HepG2 (cell line): ENCODE measurements around the gene SAMD15. TPM values are rescaled to one million over a fixed set of nuclear protein-coding genes. Genes with fewer than 3 reads are reported as not detected.

Experiments used
- ASH2L ChIP-seq: fragments of 300-600, 200-600 bp; sonication (generic); IDR thresholded peaks from 2 replicates; pipeline ENCODE4 v1.7.0; 2017; ENCODE audit warnings: low read depth, mild to moderate bottlenecking, moderate library complexity, mixed read lengths, low read length; ENCODE audit not compliant: insufficient read length
- ATRX ChIP-seq: sonication (generic); formaldehyde crosslinking; IDR thresholded peaks from 2 replicates; pipeline ENCODE4 v1.4.0; 2020; ENCODE audit warnings: missing genetic modification reagents, borderline replicate concordance
- CAMTA2 ChIP-seq: sonication (generic); formaldehyde crosslinking; IDR thresholded peaks from 2 replicates; pipeline ENCODE4 v1.4.0; 2020; ENCODE audit warnings: mild to moderate bottlenecking, missing genetic modification reagents, borderline replicate concordance
- CCDC6 ChIP-seq: sonication (generic); formaldehyde crosslinking; IDR thresholded peaks from 2 replicates; pipeline ENCODE4 v1.8.1; 2022; ENCODE audit warnings: mild to moderate bottlenecking, missing genetic modification reagents, moderate library complexity
- DZIP1 ChIP-seq: sonication (generic); formaldehyde crosslinking; IDR thresholded peaks from 2 replicates; pipeline ENCODE4 v1.5.0; 2020; ENCODE audit warnings: mild to moderate bottlenecking, missing genetic modification reagents
- E2F2 ChIP-seq: sonication (generic); formaldehyde crosslinking; IDR thresholded peaks from 2 replicates; pipeline ENCODE4 v1.4.0; 2020; ENCODE audit warnings: missing genetic modification reagents, borderline replicate concordance
- FOXC1 ChIP-seq: sonication (generic); formaldehyde crosslinking; IDR thresholded peaks from 2 replicates; pipeline ENCODE4 v1.8.0; 2022; ENCODE audit warnings: mild to moderate bottlenecking, missing genetic modification reagents, borderline replicate concordance
- HNRNPLL ChIP-seq: fragments of 200-400 bp; formaldehyde crosslinking; IDR thresholded peaks from 2 replicates; pipeline ENCODE4 v1.6.1; 2017; ENCODE audit warnings: mild to moderate bottlenecking, low read depth, low read length; ENCODE audit not compliant: poor library complexity, severe bottlenecking
- KMT2B ChIP-seq: IDR thresholded peaks from 2 replicates; pipeline ENCODE4 v1.6.1; 2016; ENCODE audit warnings: missing genetic modification reagents, missing compliant biosample characterization
- MEIS2 ChIP-seq: sonication (generic); formaldehyde crosslinking; IDR thresholded peaks from 2 replicates; pipeline ENCODE4 v1.9.0; 2021; ENCODE audit warnings: mild to moderate bottlenecking, missing genetic modification reagents
- PAF1 ChIP-seq: IDR thresholded peaks from 2 replicates; pipeline ENCODE4 v1.6.1; 2016; ENCODE audit warnings: missing genetic modification reagents, missing compliant biosample characterization
- RBAK ChIP-seq: sonication (generic); formaldehyde crosslinking; IDR thresholded peaks from 2 replicates; pipeline ENCODE4 v1.5.1; 2020; ENCODE audit warnings: mild to moderate bottlenecking, missing genetic modification reagents
- SP140L ChIP-seq: sonication (generic); formaldehyde crosslinking; IDR thresholded peaks from 2 replicates; pipeline ENCODE4 v1.4.0; 2020; ENCODE audit warnings: missing genetic modification reagents, borderline replicate concordance
- TBL1XR1 ChIP-seq: fragments of 150-350 bp; IDR thresholded peaks from 2 replicates; pipeline ENCODE4 v1.6.1; 2014; ENCODE audit warnings: borderline replicate concordance, low read length; ENCODE audit not compliant: partially characterized antibody
- THYN1 ChIP-seq: sonication (generic); formaldehyde crosslinking; IDR thresholded peaks from 2 replicates; pipeline ENCODE4 v1.8.1; 2023; ENCODE audit warnings: low read depth, mild to moderate bottlenecking, moderate library complexity, missing genetic modification reagents, borderline replicate concordance
- TSC22D2 ChIP-seq: sonication (generic); formaldehyde crosslinking; IDR thresholded peaks from 2 replicates; pipeline ENCODE4 v1.5.1; 2020; ENCODE audit warnings: missing genetic modification reagents, mild to moderate bottlenecking, borderline replicate concordance
- YEATS2 ChIP-seq: sonication (generic); formaldehyde crosslinking; IDR thresholded peaks from 2 replicates; pipeline ENCODE4 v1.4.0; 2020; ENCODE audit warnings: missing genetic modification reagents, borderline replicate concordance
- ZBTB25 ChIP-seq: IDR thresholded peaks from 2 replicates; pipeline ENCODE4 v1.6.1; 2018; ENCODE audit warnings: missing genetic modification reagents
- ZEB1 ChIP-seq: IDR thresholded peaks from 2 replicates; pipeline ENCODE4 v1.6.1; 2012; ENCODE audit warnings: mild to moderate bottlenecking, low read depth, inconsistent platforms; ENCODE audit not compliant: insufficient replicate concordance
- ZFP90 ChIP-seq: sonication (generic); formaldehyde crosslinking; IDR thresholded peaks from 2 replicates; pipeline ENCODE4 v1.8.0; 2022; ENCODE audit warnings: missing genetic modification reagents, mild to moderate bottlenecking, inconsistent platforms, borderline replicate concordance
- ZFX ChIP-seq: sonication (generic); formaldehyde crosslinking; IDR thresholded peaks from 2 replicates; pipeline ENCODE4 v1.4.0; 2020; ENCODE audit warnings: mild to moderate bottlenecking, low read depth, missing genetic modification reagents, moderate library complexity
- ZNF280B ChIP-seq: sonication (generic); formaldehyde crosslinking; IDR thresholded peaks from 2 replicates; pipeline ENCODE4 v1.5.0; 2020; ENCODE audit warnings: missing genetic modification reagents, mild to moderate bottlenecking, borderline replicate concordance
- ZSCAN25 ChIP-seq: sonication (generic); formaldehyde crosslinking; IDR thresholded peaks from 2 replicates; pipeline ENCODE4 v1.8.0; 2022; ENCODE audit warnings: mild to moderate bottlenecking, missing genetic modification reagents
- polyA plus RNA-seq, 8 experiments: library from polyadenylated mRNA; depleted of rRNA in 3 of 8; stranded (reverse) in 7 of 8; unstranded in 1 of 8; fragments of >200 nt; fragmentation: Illumina TruSeq in 4 of 8; extraction: Trizol in 4 of 8; gene quantifications; 2 replicates each; pipeline versions ENCODE4 v1.2.1 to v1.2.3, GENCODE V29; 2011 to 2016; ENCODE audit warnings: low read depth in 4 of 8, missing spikeins in 1 of 8, mixed read lengths in 1 of 8; ENCODE audit not compliant: insufficient read depth in 1 of 8
- total RNA-seq, 5 experiments: library from RNA; depleted of rRNA; stranded (reverse); fragments of >200 nt; fragmentation: Illumina TruSeq; extraction: Trizol; gene quantifications; 2 replicates each; pipeline ENCODE4 v1.2.3, GENCODE V29; 2016; ENCODE audit warnings: low read depth in 1 of 5

SAMD15 gene
- total and polyA plus RNA-seq, 2 of the 13 experiments (the other 11 are each of a cell fraction or from before 2014, with no cell fraction given): 0.09 to 1.3 TPM

- peak; percentile 83 for TF ChIP-seq ZFX
- no peak for TF ChIP-seq THYN1 (CRISPR knock-in tag)
- no peak for TF ChIP-seq TBL1XR1
- no peak for TF ChIP-seq CCDC6 (CRISPR knock-in tag)
- TF ChIP-seq KMT2B (CRISPR knock-in tag): peak; percentile 73
- no peak for TF ChIP-seq FOXC1 (CRISPR knock-in tag)
- TF ChIP-seq CAMTA2: peak; percentile 79; the same call in 1 of the 2 replicates
- no peak for TF ChIP-seq ZSCAN25 (CRISPR knock-in tag)
- TF ChIP-seq MEIS2 (CRISPR knock-in tag): peak; percentile 75
- TF ChIP-seq ATRX (CRISPR knock-in tag): no peak
- TF ChIP-seq E2F2 (CRISPR knock-in tag): no peak
- TF ChIP-seq RBAK (CRISPR knock-in tag): no peak
- 0 out of 2 replicates have a peak, but pooled peaks have one; percentile 31 for TF ChIP-seq ZBTB25 (CRISPR knock-in tag)
- TF ChIP-seq ZEB1: no peak
- TF ChIP-seq PAF1 (CRISPR knock-in tag): no peak
- 0 out of 2 replicates have a peak, but pooled peaks have one; percentile 59 for TF ChIP-seq ZNF280B (CRISPR knock-in tag)
- no peak for TF ChIP-seq SP140L
- TF ChIP-seq DZIP1: no peak
- TF ChIP-seq ASH2L: peak; percentile 78
- TF ChIP-seq TSC22D2 (CRISPR knock-in tag): peak; percentile 33; the same call in 1 of the 2 replicates
- peak; percentile 48; the same call in 1 of the 2 replicates for TF ChIP-seq ZFP90 (CRISPR knock-in tag)
- TF ChIP-seq HNRNPLL: peak; percentile 74
- TF ChIP-seq YEATS2 (CRISPR knock-in tag): peak; percentile 72
These were observed at the start of gene SAMD15, which contains the start of gene TMED8 (continued) for GRCh38 chr14:77376771-77377501.
